GM12864 (cell line): ENCODE data around the gene OBP2A.
"Not testable (repeated sequence)": the region's sequence is repeated elsewhere in the genome, so short reads cannot be mapped to it uniquely, and the experiment has no call there.

Experiments used
- DNase-seq: peaks from one replicate; pipeline ENCODE4 v3.0.0-alpha.2; 2011; ENCODE audit warnings: low read depth
- H3K4me3 ChIP-seq: 2 replicates; pipeline ENCODE4 v1.5.1; 2011; ENCODE audit warnings: mild to moderate bottlenecking, low read depth, low read length, control low read depth
- CTCF ChIP-seq: IDR thresholded peaks from 2 replicates; pipeline ENCODE4 v1.5.1; 2011; ENCODE audit warnings: low read depth, mild to moderate bottlenecking, moderate library complexity, low read length, control low read depth, inconsistent platforms; ENCODE audit errors: missing control alignments

OBP2A gene

GRCh38 chr9:135533674-135534073, 12.3 kb upstream of the OBP2A start:
- TF ChIP-seq CTCF: no peak
- no peak for DNase-seq
- no peak overlapping the region for H3K4me3 ChIP-seq

GRCh38 chr9:135534192-135534711, 11.7 kb upstream of the OBP2A start:
- H3K4me3 ChIP-seq, DNase-seq: not testable (repeated sequence)

- not testable (repeated sequence) for DNase-seq, H3K4me3 ChIP-seq
Measured at GRCh38 chr9:135534826-135535225, 11.1 kb upstream of the OBP2A start.

- H3K4me3 ChIP-seq, DNase-seq: not testable (repeated sequence)
Measured at GRCh38 chr9:135535631-135536030, 10.3 kb upstream of the OBP2A start.

GRCh38 chr9:135536216-135536615, 9.7 kb upstream of the OBP2A start:
- TF ChIP-seq CTCF: no peak
- no peak for DNase-seq
- no peak overlapping the region for H3K4me3 ChIP-seq

GRCh38 chr9:135543262-135543894, 2.5 kb upstream of the OBP2A start:
- not testable (repeated sequence) for DNase-seq, H3K4me3 ChIP-seq

- no peak for DNase-seq
- no peak for TF ChIP-seq CTCF
- no peak overlapping the region for H3K4me3 ChIP-seq
Measured at GRCh38 chr9:135544981-135545635, 818 bp upstream of the OBP2A start.

GRCh38 chr9:135546792-135547617, 1.1 kb downstream of the OBP2A start:
- not testable (repeated sequence) for H3K4me3 ChIP-seq, DNase-seq

GRCh38 chr9:135547756-135548736, 2.1 kb downstream of the OBP2A start:
- no peak for TF ChIP-seq CTCF
- DNase-seq: no peak
- H3K4me3 ChIP-seq: no peak overlapping the region

GRCh38 chr9:135549478-135550343, 3.8 kb downstream of the OBP2A start:
- DNase-seq, H3K4me3 ChIP-seq: not testable (repeated sequence)
